CD8-positive, alpha-beta memory T cell (primary cell): Measurements from ENCODE around the gene PTPRJ. TPM values are rescaled to one million over a fixed set of nuclear protein-coding genes. Genes with fewer than 3 reads are reported as not detected.

Source experiments
- CTCF ChIA-PET: fragments of 350-600 bp; sonication (Branson Sonifier 250); formaldehyde crosslinking; loops from one replicate; lab custom pipeline; 2021; ENCODE audit warnings: antibody characterized with exemption; lab: Charles Lee
- POLR2A ChIA-PET: fragments of 350-600 bp; sonication (Branson Sonifier 250); formaldehyde crosslinking; loops from one replicate; lab custom pipeline; 2021; ENCODE audit warnings: antibody characterized with exemption; lab: Charles Lee
- DNase-seq, 5 donors: peaks; one replicate each; pipeline versions ENCODE4 v3.0.0 to v3.0.0-alpha.2; 2020 to 2022; ENCODE audit warnings: mixed read lengths in 1 of 5
- H3K27ac ChIP-seq: one replicate; pipeline ENCODE4 v1.7.0; 2013; ENCODE audit warnings: low read depth, mild to moderate bottlenecking, low read length, moderate library complexity
- H3K27me3 ChIP-seq: 2 replicates; pipeline ENCODE4 v1.7.0; 2013; ENCODE audit warnings: low read length, mild to moderate bottlenecking; ENCODE audit not compliant: insufficient read depth, poor library complexity, severe bottlenecking
- H3K36me3 ChIP-seq: 2 replicates; pipeline ENCODE4 v1.7.0; 2013; ENCODE audit warnings: mild to moderate bottlenecking, low read length, moderate library complexity; ENCODE audit not compliant: insufficient read depth
- H3K4me1 ChIP-seq: 2 replicates; pipeline ENCODE4 v1.7.0; 2013; ENCODE audit warnings: mild to moderate bottlenecking, low read length, moderate library complexity; ENCODE audit not compliant: insufficient read depth
- H3K4me3 ChIP-seq: 2 replicates; pipeline ENCODE4 v1.7.0; 2013; ENCODE audit warnings: mild to moderate bottlenecking, low read length
- H3K9me3 ChIP-seq: 2 replicates; pipeline ENCODE4 v1.7.0; 2013; ENCODE audit warnings: mild to moderate bottlenecking, low read length
- H3K27ac Mint-ChIP-seq, 8 donors: one replicate each; pipeline ENCODE4 v1.8.0; 2020 to 2021; ENCODE audit warnings: mixed read lengths in 8 of 8, mild to moderate bottlenecking in 6 of 8, inconsistent platforms in 3 of 8, moderate library complexity in 3 of 8
- H3K27me3 Mint-ChIP-seq, 2 donors: one replicate each; pipeline ENCODE4 v1.8.0; 2020 to 2021; ENCODE audit warnings: mixed read lengths in 2 of 2, mild to moderate bottlenecking in 1 of 2, moderate library complexity in 1 of 2
- H3K36me3 Mint-ChIP-seq, 3 donors: one replicate each; pipeline ENCODE4 v1.8.0; 2020 to 2021; ENCODE audit warnings: mixed read lengths in 3 of 3, inconsistent platforms in 1 of 3, mild to moderate bottlenecking in 1 of 3
- H3K4me1 Mint-ChIP-seq, 3 donors: one replicate each; pipeline ENCODE4 v1.8.0; 2020 to 2021; ENCODE audit warnings: mixed read lengths in 3 of 3, inconsistent platforms in 1 of 3, mild to moderate bottlenecking in 1 of 3
- H3K4me3 Mint-ChIP-seq, 7 donors: one replicate each; pipeline ENCODE4 v1.8.0; 2020 to 2021; ENCODE audit warnings: mixed read lengths in 7 of 7, mild to moderate bottlenecking in 6 of 7, moderate library complexity in 4 of 7, inconsistent platforms in 2 of 7
- H3K9me3 Mint-ChIP-seq, 5 donors: one replicate each; pipeline ENCODE4 v1.8.0; 2020 to 2022; ENCODE audit warnings: mixed read lengths in 5 of 5, mild to moderate bottlenecking in 3 of 5, moderate library complexity in 2 of 5, inconsistent platforms in 1 of 5
- polyA plus RNA-seq: library from polyadenylated mRNA; unstranded; fragments of 300-500 nt; fragmentation: Illumina TruSeq; gene quantifications from one replicate; pipeline ENCODE4 v1.2.3, GENCODE V29; 2021
- total RNA-seq, 2 experiments: library from RNA; stranded (reverse); gene quantifications; one replicate each; pipeline ENCODE4 v1.2.3, GENCODE V29; 2021

PTPRJ gene
- total and polyA plus RNA-seq, 3 experiments from 2014 or later, result 16.0 to 25.6 (median 25.1) TPM

DNA sequence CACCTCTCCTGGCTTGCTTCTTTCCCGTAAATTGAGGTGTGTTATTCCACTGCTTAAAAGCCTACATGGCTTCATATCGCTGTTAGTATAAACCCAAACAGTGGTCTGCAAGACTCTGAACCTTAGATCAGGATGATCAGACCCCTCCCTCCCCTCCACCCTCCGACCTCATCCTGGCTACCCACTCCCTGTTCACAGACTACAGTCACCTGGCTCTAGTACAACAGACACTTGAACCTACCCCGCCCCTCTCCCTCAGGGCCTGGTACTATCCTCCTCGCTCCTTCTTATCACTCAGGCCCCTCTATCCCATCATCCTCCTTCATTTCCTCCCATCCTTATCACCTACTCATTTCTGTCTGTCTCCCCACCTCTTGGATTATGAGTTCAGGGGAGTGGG lies 20.1 kb downstream of the PTPRJ start:
- Histone ChIP-seq H3K9me3 (no peaks in the 10 kb centered on the region), H3K27me3 (no peaks in the 10 kb centered on the region), H3K4me1 (peaks cover 89% of the 10 kb centered on the region), H3K27ac (no peak overlapping the region), H3K36me3 (no peaks in the 10 kb centered on the region), H3K4me3 (no peak overlapping the region)
- peak overlapping the region; percentile 35 to 87 (median 46) for H3K4me3 Mint-ChIP-seq
- peak overlapping the region; percentile 85 to 99 (median 96) for H3K27ac Mint-ChIP-seq
- H3K9me3 Mint-ChIP-seq, result no peaks in the 10 kb centered on the region
- CTCF ChIA-PET, result interaction anchor here (2.3 to 4.5 kb wide), 2 partner anchors 12 to 108 kb away, joined by 11 to 31 read pairs; no protein-coding TSS in a partner anchor
- POLR2A ChIA-PET, result interaction anchor here (1.7 to 3.2 kb wide), 2 partner anchors 12 to 29 kb away, joined by 5 to 36 read pairs; no protein-coding TSS in a partner anchor
- peaks cover 73 to 90% (median 89%) of the 10 kb centered on the region in 3 donors for H3K4me1 Mint-ChIP-seq
- H3K36me3 Mint-ChIP-seq, result peaks cover 0 to 4% (median 0%) of the 10 kb centered on the region in 3 donors
- DNase-seq, result no peak
- no peaks in the 10 kb centered on the region for H3K27me3 Mint-ChIP-seq

DNA sequence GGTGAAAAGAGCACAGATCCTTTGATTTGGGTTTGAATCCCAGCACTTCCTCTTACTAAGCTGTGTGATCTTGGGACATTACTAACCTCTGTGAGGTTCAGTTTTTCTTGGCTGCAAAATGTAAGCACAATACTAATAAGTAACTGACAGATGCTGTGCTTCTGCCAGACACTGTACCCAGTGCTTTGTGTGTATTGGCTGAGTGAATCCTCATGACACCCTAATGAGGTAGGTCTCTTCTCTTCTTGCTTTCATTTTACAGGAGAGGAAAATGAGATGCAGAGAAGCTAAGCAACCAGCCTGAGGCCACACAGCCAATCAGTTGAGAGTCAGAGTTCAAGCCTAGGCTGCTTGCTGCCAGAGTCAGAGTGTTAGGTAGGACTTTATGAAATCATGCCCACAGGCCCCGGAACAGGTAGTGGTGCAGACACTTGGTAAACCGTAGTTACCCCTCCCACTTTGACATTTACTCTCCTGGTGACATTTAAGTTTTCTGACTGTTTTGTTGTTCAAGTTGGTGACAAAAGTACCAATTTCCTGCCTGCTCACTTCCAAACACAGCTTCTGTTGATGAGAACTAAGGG lies 21.2 kb downstream of the PTPRJ start:
- Histone ChIP-seq H3K4me1 (peaks cover 96% of the 10 kb centered on the region), H3K27me3 (no peaks in the 10 kb centered on the region), H3K36me3 (no peaks in the 10 kb centered on the region), H3K4me3 (peak overlapping the region; percentile 42), H3K27ac (peak overlapping the region; percentile 54), H3K9me3 (no peaks in the 10 kb centered on the region)
- peak overlapping the region; percentile 85 to 99 (median 97) for H3K27ac Mint-ChIP-seq
- CTCF ChIA-PET, result interaction anchor here (0.8 to 4.5 kb wide), 8 partner anchors 8 to 107 kb away, joined by 3 to 31 read pairs (median 8); no protein-coding TSS in a partner anchor
- peaks cover 82 to 96% (median 96%) of the 10 kb centered on the region in 3 donors for H3K4me1 Mint-ChIP-seq
- peak; percentile 71 to 95 (median 92) for DNase-seq
- H3K36me3 Mint-ChIP-seq, result peaks cover 0 to 4% (median 0%) of the 10 kb centered on the region in 3 donors
- POLR2A ChIA-PET, result interaction anchor here (0.7 to 3.2 kb wide), 9 partner anchors 10 to 107 kb away, joined by 3 to 36 read pairs (median 6); no protein-coding TSS in a partner anchor
- no peaks in the 10 kb centered on the region for H3K27me3 Mint-ChIP-seq
- H3K9me3 Mint-ChIP-seq, result no peaks in the 10 kb centered on the region
- H3K4me3 Mint-ChIP-seq, result peak overlapping the region; percentile 53 to 80 (median 72)

DNA sequence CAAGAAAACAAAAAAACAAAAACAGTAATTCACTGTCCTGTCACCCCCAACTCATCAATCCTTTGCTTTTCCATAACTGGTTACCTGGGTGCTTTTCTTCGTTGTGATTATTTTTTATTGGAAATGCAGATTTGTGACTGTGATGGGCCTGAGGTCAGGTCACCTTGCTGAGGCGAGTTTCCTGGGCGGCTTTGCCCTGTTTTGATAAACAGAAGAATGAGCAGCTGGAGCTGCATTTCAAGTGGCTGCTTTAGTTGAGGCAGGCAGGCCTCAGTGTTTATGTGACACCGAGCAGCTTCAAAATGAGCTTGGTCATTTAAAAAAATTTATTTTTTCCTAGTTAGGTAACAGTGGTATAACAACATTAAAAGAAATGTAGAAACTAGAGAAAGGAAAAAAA lies 22.2 kb downstream of the PTPRJ start:
- H3K4me3 ChIP-seq, result no peak overlapping the region
- Mint-ChIP-seq H3K27me3 (no peaks in the 10 kb centered on the region), H3K36me3 (peaks cover 0 to 2% (median 0%) of the 10 kb centered on the region in 3 donors), H3K4me1 (peaks cover 82 to 95% (median 94%) of the 10 kb centered on the region in 3 donors), H3K27ac (peak overlapping the region; percentile 85 to 99 (median 97)), H3K9me3 (no peaks in the 10 kb centered on the region), H3K4me3 (peak overlapping the region; percentile 10 to 88 (median 72))
- H3K27me3 ChIP-seq, result no peaks in the 10 kb centered on the region
- DNase-seq, result peak in 2 of 5 donors; percentile 21 to 56
- H3K9me3 ChIP-seq, result no peaks in the 10 kb centered on the region
- H3K27ac ChIP-seq, result peak overlapping the region; percentile 54
- CTCF ChIA-PET, result interaction anchor here (0.8 to 4.5 kb wide), 6 partner anchors 9 to 53 kb away, joined by 4 to 31 read pairs (median 8); no protein-coding TSS in a partner anchor
- H3K36me3 ChIP-seq, result no peaks in the 10 kb centered on the region
- peaks cover 96% of the 10 kb centered on the region for H3K4me1 ChIP-seq
- POLR2A ChIA-PET, result interaction anchor here (0.6 to 3.2 kb wide), 6 partner anchors 9 to 787 kb away, joined by 4 to 36 read pairs (median 6); no protein-coding TSS in a partner anchor

DNA sequence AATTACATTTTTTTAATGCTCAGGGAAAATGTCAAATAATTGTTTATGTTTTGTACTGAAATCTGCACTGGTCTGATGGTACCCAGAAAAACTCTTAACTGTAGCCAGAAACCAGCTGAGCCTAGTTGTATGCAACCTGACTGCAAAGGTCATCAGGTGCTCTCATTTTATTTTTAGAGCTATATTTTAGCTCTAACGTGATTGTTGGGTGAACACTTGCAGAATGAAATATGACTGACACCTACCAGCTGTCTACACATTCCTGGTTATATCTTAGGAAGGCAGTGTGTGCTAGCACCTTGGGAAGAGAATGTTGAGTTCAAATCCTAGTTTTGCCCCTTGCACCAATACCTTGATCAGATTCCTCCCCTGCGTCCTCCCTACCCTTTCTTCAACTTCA lies 23.6 kb downstream of the PTPRJ start:
- H3K27me3 ChIP-seq, result no peaks in the 10 kb centered on the region
- Mint-ChIP-seq H3K9me3 (no peaks in the 10 kb centered on the region), H3K27ac (peak overlapping the region; percentile 93 to 99 (median 96))

DNA sequence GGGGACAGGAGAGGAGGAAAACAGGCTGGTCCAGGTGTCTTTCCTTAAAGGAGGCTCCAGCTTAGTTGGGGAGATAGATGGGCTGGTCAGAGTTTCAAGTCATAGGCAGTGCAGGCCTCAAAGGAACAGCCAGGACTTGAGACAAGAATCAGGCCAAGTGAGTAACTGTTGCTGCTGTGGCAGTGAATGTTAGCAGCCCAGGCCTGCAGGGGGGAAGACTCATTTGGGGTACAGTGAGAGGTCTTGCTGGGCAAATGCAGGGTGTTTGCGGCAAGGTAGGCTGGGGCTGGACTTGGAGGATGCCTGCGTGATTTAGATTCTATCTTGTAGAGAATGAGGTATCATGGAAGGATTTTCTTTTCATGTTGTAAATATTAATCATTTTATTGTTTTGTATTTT lies 24.1 kb downstream of the PTPRJ start:
- no peak overlapping the region for H3K27ac ChIP-seq
- Mint-ChIP-seq H3K4me3 (peak overlapping the region; percentile 23 to 82 (median 77)), H3K27me3 (no peaks in the 10 kb centered on the region), H3K4me1 (peaks cover 76 to 92% (median 90%) of the 10 kb centered on the region in 3 donors), H3K27ac (peak overlapping the region; percentile 93 to 99 (median 96)), H3K36me3 (peaks cover 0 to 1% (median 0%) of the 10 kb centered on the region in 3 donors), H3K9me3 (no peaks in the 10 kb centered on the region)
- POLR2A ChIA-PET, result interaction anchor here (0.6 kb wide), 1 partner anchor 55 kb away, joined by 5 read pairs; no protein-coding TSS in a partner anchor
- H3K4me3 ChIP-seq, result peak overlapping the region; percentile 0
- no peak for DNase-seq
- H3K4me1 ChIP-seq, result peaks cover 92% of the 10 kb centered on the region
- CTCF ChIA-PET, result interaction anchor here (2.5 to 4.5 kb wide), 2 partner anchors 8 to 13 kb away, joined by 9 to 31 read pairs; no protein-coding TSS in a partner anchor
- H3K27me3 ChIP-seq, result no peaks in the 10 kb centered on the region
- H3K9me3 ChIP-seq, result no peaks in the 10 kb centered on the region
- no peaks in the 10 kb centered on the region for H3K36me3 ChIP-seq

More for the DNA sequence above, 23.6 kb downstream of the PTPRJ start:
- CTCF ChIA-PET, result interaction anchor here (0.6 to 4.5 kb wide), 3 partner anchors 9 to 97 kb away, joined by 3 to 31 read pairs (median 9); no protein-coding TSS in a partner anchor
- POLR2A ChIA-PET, result no interaction called here
- Histone ChIP-seq H3K27ac (no peak overlapping the region), H3K36me3 (no peaks in the 10 kb centered on the region), H3K4me1 (peaks cover 92% of the 10 kb centered on the region), H3K9me3 (no peaks in the 10 kb centered on the region), H3K4me3 (peak overlapping the region; percentile 0)
- Mint-ChIP-seq H3K36me3 (peaks cover 0 to 1% (median 0%) of the 10 kb centered on the region in 3 donors), H3K4me3 (peak overlapping the region in 6 of 7 donors; percentile 23 to 82 (median 74)), H3K4me1 (peaks cover 79 to 92% (median 90%) of the 10 kb centered on the region in 3 donors), H3K27me3 (no peaks in the 10 kb centered on the region)
- no peak for DNase-seq

DNA sequence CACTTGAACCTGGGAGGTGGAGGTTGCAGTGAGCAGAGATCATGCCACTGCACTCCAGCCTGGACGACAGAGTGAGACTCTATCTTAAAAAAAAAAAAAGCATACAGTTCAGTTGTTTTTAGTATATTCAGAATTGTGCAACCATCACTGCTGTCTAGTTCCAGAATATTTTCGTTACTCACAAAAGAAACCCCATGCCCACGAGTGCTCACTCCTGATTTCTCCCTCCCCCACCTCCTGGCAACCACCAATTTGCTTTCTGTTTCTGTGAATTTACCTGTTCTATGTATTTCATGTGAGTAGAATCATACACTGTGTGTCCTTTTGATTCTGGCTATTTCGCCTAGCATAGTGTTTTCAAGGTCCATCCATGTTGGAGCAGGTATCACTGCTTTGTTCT lies 24.8 kb downstream of the PTPRJ start:
- DNase-seq, result peak in 1 of 5 donors; percentile 41
- Histone ChIP-seq H3K9me3 (no peaks in the 10 kb centered on the region), H3K27ac (peak overlapping the region; percentile 8), H3K4me1 (peaks cover 90% of the 10 kb centered on the region), H3K4me3 (peak overlapping the region; percentile 39), H3K36me3 (no peaks in the 10 kb centered on the region), H3K27me3 (no peaks in the 10 kb centered on the region)
- Mint-ChIP-seq H3K4me3 (peak overlapping the region; percentile 62 to 86 (median 80)), H3K9me3 (no peaks in the 10 kb centered on the region), H3K4me1 (peaks cover 73 to 90% (median 88%) of the 10 kb centered on the region in 3 donors), H3K27me3 (no peaks in the 10 kb centered on the region), H3K27ac (peak overlapping the region; percentile 93 to 99 (median 96)), H3K36me3 (peaks cover 0 to 1% (median 0%) of the 10 kb centered on the region in 3 donors)
- ChIA-PET POLR2A (no interaction called here), CTCF (interaction anchor here (2.5 to 4.5 kb wide), 2 partner anchors 8 to 12 kb away, joined by 9 to 31 read pairs; no protein-coding TSS in a partner anchor)

DNA sequence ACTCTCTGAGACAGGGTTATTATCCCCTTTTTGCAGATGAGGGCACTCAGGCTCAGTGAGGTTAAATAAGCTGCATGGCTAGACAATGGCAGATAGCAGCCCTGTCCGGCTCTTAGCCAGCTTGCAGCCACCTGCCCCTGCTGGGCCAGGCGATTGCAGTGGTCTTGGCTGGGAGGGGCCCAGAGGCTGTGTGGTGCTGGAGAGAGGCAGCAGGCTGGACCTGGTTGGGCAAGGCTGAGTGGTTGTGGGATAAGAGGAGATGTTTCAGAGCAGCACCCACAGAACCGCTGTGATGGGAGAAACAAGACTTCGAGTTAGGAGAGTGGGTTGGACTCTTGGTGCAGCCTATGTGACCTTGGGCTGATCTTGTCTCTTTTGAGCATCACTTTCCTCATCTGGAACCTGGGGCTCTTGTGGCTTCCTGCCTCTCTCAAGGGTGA lies 25.5 kb downstream of the PTPRJ start:
- Histone ChIP-seq H3K4me1 (peaks cover 88% of the 10 kb centered on the region), H3K9me3 (no peaks in the 10 kb centered on the region), H3K27ac (peak overlapping the region; percentile 8), H3K27me3 (no peaks in the 10 kb centered on the region), H3K36me3 (no peaks in the 10 kb centered on the region), H3K4me3 (peak overlapping the region; percentile 39)
- POLR2A ChIA-PET, result interaction anchor here (0.5 to 1.5 kb wide), 2 partner anchors 9 to 22 kb away, joined by 4 to 8 read pairs; no protein-coding TSS in a partner anchor
- Mint-ChIP-seq H3K4me1 (peaks cover 68 to 86% (median 84%) of the 10 kb centered on the region in 3 donors), H3K27me3 (no peaks in the 10 kb centered on the region), H3K27ac (peak overlapping the region; percentile 93 to 99 (median 96)), H3K9me3 (no peaks in the 10 kb centered on the region), H3K36me3 (peaks cover 0 to 1% (median 1%) of the 10 kb centered on the region in 3 donors), H3K4me3 (peak overlapping the region; percentile 62 to 86 (median 81))
- no peak for DNase-seq
- CTCF ChIA-PET, result interaction anchor here (1.2 to 2.5 kb wide), 4 partner anchors 8 to 103 kb away, joined by 4 to 9 read pairs (median 4); no protein-coding TSS in a partner anchor
